ENCODE data around the gene GMDS.

GMDS gene

DNA sequence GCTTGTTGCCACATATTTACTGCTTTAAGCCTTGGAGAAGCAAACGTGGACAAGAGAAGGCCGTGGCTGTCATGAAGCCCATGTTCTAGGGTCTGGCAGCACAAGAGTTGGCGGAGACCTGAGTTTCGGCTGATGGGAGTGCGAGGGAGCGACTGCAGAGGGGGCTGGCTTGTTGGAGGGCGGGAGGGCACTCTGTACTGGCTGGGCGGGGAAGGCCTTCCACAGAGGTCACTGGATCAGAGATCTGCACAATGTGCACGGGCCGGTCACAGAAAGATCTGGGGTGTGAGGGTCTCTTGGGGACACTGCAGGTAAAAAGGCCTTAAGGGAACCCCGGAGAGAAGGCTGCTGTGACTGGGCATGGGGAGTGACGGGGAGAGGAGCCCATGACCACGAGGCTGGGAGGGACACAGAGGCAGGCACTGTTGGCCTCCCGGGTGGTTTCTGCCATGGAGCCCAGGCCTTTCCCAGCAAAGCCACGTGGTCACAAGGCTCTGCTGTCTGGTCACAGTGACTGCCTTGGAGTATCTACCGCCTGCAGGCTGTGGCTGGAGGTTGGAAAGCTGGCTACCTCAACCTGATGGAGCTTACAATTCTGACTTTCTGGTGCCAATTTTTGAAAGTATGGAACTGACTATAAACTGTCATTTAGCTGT, 611.9 kb downstream of the GMDS start:
- DNase-seq: no peak

DNA sequence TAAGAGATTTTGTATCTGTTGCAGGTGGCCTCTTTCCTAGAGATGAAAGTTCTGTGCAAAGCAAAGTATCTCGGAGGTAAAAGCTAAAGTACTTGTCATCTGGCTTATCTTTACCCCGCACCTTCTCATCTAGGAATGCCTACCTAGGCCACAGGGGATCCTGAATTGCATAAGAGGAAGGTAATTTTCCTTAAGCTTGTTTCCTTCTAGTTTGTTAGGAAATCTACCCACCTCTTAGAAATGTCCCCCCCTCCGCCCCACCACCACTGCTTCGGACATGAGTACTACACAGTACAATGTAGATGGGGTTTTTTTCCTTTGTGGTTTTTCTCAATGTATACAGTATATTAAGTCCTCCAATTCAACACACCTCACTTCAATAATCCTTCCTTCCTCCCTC, 614.2 kb downstream of the GMDS start:
- no peak for DNase-seq

DNA sequence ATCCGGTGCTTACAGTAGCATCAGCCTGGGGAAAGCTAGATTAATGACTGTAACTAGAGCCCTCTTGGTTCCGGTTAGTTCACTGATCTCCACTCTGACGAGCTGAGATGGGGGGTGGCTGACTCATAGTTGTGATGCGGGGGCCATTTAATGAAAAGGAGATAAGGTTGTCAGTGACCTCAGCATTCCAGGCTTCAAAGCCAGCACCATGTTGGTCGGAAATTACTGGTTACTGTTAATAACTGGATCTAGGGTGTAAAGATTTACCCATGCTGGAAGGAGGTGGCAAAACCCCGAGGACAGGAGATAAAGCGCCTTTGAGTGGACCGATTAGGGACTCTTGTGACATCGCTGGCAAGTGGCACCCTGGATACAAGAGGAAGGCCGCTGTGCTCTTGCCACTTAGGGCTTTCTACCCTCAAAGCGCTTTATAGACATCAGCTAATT, 614.6 kb downstream of the GMDS start:
- no peak for DNase-seq

DNA sequence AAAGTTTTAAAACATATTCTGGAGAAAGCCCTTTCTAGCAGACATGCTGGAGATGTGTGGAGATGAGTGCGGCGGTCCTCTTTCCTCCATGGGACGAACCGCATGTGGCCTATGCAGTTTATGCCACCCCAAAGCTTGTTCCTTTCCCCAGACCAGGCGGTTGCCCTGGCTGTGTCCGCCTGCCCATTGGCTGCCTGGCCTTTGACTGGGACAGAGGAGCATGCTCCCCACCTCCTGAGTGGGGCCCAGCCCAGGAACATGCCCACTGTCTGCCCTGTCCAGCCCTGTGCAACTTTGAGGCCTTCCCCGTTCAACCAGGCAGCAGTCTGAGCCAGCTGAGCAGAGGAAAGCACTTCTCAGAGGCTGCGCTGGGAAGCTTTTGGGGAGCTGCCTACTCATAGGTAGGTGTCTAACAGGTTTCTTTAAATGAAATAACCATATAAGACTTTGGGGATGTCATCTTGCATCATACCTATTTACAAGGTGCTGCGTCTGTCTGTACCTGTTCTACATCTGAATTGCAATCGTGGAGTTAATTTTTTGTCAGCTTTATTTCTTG, 615.1 kb downstream of the GMDS start:
- no peak for DNase-seq

DNA sequence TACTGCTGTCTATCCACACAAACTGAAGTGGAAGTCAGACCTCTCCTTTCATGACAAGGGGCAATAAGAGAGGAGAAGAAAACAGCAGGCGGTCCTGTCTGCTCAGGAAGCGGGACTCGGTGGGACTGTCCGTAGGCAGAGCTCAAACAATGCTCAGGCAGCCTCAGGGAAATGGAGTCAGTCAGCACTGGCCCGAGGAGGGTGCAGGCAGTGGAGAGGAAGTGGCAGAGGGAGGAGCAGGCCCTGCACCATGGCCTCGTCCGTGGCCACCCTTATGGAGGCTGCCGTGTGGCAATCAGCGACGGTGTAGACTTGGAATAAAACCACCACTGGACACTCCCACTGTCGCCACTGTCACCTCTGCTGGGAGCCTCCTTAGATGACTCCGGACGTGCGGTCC, 616.1 kb downstream of the GMDS start:
- no peak for DNase-seq

DNA sequence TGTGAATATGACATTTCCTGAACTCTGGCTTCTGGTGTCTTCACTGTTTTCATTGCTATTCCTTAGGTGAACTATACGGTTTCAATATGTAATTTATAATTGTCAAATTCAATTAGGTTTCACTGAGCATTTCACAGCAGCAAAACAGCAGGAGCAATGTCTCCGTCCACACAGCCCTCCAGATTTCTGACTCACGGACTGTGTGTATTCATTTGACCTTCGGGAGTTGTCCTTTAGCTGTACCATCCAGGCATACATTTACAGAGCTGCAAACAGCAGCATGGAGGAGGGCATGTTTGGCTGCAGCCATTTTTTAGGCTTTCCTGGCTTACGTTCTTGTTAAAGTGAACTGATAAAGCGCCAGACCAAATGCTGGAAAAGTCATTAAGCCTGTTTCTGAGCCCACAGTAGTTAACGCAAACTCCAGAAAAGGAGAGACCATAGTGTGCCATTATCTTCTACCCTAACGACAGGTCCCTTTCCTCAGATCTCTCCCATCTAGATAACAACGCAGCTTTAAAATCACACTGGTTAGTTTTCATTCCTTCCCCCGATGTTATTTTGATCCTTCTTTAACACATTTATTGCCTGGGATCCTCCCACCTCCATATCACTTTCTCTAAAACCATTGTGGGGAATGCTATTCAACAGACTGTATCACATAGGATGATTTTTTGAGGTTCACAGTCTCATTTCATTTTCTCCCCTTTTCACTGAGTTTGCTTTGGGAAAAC, 617.4 kb downstream of the GMDS start:
- no peak for DNase-seq

DNA sequence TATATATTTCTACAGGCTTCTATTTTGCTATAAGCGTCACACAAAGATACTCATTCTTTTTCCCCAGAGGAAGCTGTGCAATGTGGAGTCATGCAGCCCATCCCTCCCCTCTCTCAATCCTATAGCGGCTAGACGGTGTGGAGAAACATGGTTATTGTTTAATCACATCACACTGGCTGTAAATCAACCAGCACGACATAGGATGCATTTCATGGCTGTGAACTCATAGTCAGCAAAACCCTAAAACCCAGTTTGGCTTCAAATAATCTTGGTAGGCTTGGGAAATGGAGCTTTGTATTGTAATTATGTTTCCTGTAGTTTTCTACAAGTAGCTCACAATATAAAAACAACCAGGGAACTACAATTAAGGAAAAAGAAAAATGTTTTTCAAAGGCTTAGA, 618.9 kb downstream of the GMDS start:
- no peak for DNase-seq

DNA sequence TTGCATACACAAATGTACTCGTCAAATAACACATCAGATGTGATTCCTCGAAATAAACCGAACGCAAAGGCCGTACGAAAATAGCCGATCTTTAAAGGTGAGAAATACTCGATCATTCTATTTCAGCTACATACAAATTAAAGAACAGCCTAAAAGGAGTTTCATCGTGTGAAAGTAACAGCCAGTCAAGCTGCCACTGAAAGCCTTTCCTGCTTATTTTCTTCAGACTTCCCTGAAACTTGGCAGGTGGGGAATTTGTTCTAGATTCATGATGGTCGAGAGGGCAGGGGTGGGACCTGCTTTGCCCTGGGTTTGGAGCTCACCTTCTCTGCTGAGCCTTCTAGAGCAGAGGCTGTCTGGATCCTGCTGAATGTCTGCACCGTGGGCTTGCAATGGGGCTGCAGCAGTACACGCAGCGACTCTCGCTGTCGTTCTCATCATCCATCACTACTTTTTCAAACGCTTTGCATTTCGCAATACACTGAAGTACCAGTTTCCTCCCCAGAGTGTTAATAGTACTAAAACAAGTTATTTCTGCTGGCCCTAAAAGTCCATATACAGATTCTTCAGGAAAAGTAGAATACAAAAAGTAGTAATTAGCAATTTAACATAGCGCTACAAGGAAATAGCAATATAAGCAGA, 619.5 kb downstream of the GMDS start:
- no peak for DNase-seq

DNA sequence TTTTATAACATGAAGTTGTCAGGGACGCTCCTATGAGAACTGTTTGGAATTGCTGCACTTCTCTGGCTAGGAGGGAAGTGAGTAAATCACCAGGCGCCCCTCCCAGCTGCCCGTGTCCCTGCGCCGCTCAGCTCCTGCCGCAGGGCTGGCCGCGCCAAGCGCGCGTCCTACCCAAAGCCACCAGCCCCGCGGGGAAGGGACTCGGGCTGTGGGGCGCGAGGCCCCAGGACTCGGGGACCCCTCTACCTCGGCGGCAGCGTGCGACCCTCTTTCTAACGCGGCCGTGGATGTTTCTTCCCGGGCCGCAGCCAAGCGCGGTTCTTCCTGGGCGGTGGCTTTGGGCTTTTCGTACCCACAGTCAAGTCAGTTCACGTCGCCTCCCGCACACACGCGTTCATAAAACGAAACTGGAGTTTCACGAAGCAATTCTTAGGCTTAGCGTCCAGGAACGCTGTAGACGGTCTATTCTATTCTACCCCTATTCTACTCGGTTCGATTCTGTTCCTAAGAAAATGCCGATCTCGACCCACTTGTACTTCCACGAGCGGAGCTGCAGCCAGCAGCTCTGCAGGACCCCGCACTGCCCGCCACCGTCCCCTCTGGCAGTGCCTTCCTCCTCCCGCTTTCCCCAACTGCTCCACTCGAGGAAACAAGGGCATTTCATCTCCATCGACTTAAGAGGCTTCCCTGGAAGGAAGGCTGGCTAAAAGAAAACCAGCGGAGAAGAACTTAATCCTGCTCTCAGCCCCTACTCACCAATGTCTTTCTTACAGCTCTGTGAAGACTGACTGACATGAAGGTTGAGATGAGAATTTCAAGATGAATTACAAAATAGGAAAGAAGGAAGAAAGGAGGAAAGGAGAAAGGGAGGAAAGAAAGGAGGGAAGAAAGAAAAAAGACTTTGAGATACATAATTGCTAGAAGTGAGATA, 620.3 kb downstream of the GMDS start:
- DNase-seq: no peak

DNA sequence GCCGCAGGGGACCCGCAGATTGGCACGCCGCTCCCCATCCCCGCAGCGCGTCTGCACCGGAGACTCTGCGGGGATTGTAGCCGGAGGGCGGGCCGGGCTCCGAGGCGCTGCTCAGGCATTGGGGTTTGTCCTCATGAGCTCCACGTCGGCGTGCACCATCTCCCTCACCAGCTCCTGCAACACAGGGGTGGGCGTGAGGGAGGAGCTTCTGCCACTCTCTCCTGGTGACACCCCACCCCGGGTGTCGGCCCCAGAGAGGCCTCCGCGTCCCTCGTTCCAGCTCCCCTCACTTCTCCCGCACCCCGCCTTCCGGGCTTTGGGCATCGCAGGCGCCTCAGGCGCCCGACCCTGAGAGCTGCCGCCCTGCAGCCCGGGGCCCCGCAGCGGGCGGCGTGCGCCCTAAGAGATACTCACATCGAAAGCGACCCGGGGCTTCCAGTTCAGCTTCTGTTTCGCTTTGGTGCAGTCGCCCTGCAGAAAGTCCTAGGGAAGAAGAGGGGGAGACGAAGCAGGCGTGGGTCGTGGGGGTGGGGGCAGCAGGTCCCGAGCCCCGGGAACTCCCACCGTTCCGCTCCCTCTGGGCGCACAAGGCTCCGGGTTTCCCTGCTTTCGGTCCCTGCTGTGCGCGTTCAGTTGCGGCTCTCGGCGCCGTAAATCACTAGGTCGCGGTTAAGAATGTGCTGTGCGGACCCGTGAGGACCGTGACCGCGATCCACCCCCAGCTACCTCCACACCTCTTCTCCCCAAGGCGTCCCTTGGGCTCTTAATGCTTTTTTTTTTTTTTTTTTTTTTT, 621.2 kb downstream of the GMDS start:
- DNase-seq: no peak

DNA sequence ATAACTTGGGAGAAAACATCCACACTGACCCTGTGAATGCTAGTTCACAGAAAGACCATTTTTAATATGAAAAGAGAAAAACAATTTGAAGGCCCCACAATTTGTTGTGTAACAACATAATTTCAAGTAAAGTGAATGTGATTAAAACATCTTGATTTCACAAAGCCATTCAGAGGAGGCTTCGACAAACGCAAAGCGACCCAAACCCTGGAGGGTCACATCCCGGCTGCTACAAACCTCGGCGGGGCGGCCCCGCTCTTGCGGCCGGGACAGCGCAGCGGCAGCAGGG, 621.7 kb downstream of the GMDS start:
- DNase-seq: no peak

DNA sequence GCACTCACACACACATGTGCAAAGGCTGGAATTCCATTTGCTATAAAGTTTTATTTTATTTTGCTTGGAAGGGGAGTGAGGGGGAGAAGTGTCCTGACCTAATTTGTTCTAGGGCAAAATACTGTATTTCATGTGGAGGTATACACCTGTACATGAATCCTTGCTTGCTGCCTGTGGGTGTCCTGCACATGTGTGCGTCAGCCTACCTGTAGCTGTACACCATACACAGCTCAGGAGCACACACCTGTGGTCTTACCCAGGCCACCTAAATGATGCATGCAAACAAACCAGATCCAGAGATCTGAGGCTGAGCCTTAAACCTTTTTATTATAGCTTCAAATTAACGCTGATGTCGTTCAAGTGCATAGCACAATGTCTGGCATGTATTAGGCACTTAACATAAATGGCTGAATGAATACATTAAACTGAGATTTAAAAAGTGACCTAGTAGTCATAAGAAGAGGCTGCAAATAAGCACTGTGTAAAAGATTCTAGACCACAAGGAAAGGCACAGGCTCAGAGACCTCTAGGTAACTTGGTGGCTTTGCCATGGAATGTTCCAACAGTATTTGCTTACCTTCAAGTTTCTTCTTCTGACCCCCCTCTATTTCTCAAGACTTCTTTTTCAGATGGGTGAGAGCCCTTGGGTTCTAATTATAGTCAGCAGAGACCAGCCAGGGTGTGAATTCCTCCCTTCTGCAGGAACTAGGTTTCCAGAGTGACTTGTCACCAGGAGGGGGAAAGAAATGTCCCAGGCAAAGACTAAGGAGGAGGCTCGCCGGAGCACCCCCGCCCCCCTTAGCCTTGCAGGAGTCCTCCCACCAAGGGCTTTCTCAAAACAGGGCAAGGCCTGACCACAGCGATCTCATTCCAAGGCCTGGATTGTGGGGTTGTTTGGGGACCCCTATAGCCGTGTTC, 622.3 kb downstream of the GMDS start:
- DNase-seq: no peak

DNA sequence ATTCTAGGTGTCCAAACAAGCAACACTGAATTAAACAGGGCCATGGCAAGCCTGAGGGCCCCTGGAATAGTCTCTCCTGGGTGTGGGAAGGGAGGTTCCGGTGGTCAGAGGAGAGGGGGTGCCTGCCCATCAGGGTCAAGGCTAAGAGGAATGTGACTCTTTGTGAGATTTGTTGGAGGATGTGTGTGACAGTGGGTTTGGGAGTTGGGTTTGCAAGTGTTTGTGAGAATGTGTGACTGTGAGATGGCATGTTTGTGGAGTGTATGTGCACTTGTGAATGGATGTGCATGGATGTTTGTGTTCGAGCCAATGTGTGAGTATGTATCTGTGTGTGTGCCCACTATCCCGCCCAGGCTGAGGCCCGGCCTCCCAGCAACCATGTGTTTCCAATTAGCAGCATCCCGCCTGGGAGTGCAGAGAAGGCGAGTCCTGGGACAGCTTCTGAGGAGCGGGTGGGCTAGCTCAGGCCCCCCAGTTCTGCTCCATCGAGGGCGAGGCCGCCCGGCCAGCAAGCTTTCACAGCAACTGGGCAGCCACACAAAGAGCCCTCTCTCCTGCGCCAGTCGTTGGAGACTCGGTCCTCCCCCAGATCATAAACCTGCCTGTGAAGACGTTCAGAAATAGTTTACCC, 623.1 kb downstream of the GMDS start:
- DNase-seq: no peak

DNA sequence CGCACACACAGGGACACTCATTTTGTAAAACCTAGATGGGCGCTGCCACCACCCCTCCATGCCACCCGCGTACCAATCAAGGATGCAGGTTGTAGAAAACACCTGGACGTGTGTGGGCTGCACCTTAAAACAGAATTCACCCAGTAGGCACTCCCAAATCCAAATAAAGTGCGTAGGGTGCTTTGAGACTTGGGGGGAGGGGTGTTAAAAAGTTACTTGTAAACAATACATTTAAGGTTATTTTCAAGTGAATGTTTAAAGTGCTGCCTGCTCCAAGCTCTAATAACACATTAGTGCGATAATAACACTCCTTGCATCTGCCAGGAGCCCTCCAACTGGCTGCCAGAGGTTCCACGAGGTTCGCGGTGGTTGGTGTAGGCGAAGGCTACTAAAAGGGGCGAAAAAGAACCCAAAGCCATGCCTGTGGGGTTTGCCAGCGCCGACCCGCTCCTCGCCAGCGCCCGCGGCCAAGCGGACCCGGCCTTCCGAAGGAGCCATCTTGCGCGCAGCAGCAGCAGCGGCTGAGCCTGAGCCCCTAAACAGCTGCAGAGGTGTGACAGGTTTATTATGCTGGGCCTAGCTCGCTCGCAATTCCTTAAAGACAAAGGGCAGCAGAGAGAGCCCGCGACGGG, 624.2 kb downstream of the GMDS start:
- no peak for DNase-seq

DNA sequence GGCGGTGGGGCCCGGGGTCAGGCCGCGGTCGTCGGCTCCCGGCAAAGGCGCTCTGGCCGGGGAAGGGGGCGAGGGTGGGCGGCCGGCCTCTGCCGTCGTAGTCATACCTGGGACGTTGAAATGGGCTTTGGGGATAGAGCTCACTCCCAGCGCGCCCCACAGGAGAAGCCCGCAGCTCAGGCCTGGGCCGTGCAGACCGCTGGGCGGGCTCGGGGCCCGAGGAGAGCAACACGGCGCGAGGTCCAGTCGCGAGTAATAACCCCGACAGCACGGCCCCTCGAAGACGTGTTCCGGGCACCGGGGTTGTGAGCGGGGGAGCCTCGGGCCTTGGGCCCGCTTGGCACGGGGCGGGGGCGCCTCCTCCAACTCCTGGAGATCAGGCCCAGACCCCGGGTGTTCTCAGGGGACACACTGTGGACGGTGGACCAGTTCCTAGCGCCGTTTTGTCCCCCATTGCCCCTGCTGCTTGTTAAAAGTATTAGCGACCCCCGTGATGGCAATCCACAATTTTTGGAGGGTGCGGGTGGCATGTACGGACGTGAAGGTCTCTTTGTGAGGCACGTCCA, 624.8 kb downstream of the GMDS start:
- DNase-seq: no peak

DNA sequence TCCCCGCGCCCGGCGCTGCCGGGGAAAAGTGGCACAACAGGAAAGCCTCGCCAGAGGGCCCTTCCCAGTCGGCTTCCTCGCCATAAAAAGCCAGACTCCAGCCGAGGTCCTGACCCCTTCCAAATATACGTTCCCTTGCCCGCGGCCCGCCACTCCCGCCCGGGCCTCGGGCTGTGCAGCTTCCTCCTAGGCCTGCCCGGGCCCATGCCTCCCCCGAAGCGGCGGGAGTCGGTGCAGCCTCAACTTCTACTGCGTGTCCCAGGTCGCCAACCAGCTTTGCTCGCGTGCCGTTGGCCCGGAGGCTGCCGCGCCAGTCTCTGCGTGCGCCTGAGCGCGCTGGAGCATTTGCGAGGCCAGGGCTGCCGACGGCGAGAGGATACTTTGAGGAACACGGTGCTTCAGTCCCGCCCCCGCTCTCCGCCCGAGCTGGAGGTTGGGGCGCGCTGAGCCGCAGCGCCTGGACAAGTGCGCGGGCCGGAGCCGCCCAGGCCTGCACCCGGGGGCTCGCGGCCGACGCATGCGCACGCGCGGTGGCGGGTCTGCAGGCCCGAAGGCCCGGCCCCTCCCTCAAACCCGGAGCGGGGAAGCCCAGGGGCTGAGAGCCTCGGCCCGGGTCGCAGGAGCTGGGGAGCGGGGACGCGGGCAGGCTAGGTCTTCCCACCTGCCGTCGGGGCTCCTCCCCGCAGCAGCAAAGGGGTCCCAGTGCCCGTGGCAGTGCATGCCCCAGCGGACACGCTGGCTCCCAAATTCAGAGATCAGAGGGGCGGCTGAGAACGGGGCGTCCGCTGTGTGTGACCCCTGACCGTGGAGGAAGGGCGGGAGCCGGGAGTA, 625.5 kb downstream of the GMDS start:
- no peak for DNase-seq

DNA sequence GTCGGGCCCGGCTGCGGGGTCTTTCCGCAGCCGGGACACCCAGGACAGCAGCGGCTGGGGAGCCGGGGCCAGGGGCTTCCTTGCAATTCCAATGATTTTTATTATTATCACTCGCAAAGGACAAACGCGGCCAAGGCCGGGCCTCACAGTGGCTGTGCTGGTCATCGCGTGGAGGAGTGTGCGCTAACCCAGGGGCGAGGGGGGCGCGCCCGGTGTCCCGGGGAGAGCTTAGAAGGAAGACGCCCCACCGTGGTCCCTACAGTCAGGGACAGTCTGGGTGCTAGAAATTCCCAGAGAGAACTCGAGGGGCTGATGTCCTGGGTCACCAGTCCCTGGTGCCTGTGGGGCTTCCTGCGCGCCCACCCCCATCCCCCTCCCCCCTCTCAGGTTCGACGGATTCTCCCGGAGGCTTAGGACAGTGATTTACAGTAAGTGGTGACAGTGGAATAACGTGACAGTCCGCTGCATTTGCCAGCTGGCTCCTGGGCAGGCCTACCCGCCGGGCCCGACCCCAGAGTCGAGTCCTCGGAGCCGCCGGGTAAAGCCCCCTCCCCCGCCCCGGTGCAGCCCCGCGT, 626.2 kb downstream of the GMDS start:
- no peak for DNase-seq
